ENCODE results near the gene APPBP2. TPM values are rescaled to one million over a fixed set of nuclear protein-coding genes. Genes with fewer than 3 reads are reported as not detected.
"Not testable (repeated sequence)": the region's sequence is repeated elsewhere in the genome, so short reads cannot be mapped to it uniquely, and the experiment has no call there.

Gene APPBP2
- total RNA-seq, 1 experiment from 2014 or later: 32.5 TPM

- Histone ChIP-seq H3K9me3 (ENCODE audit: insufficient read depth, low read depth) (no peaks in the 10 kb centered on the region), H3K36me3 (ENCODE audit: low read depth) (no peaks in the 10 kb centered on the region), H3K79me2 (ENCODE audit: low read depth) (no peaks in the 10 kb centered on the region), H3F3A (ENCODE audit: insufficient read depth, low read depth) (no peaks in the 10 kb centered on the region), H4K20me1 (ENCODE audit: insufficient read depth) (no peaks in the 10 kb centered on the region), H3K4me3 (peak within 1 kb of the TSS; percentile 30; the same call in 1 of the 2 replicates), H3K27ac (no peak within 1 kb of the TSS), H3K4me1 (replicated peaks; ENCODE audit: insufficient read depth) (no peaks in the 10 kb centered on the region; the same call in 1 of the 2 replicates), H3K27me3 (ENCODE audit: insufficient read depth, low read depth) (no peaks in the 10 kb centered on the region), H2AFZ (peak within 1 kb of the TSS; percentile 33; the same call in 1 of the 2 replicates), H3K9me2 (ENCODE audit: insufficient read depth) (no peaks in the 10 kb centered on the region), H3K4me2 (peak within 1 kb of the TSS; percentile 57)
- ChIA-PET CTCF (no interaction called here), POLR2A (ENCODE audit: unreplicated experiment) (no interaction called here)
- BruUV-seq (replicated peaks): no TSS peak
- no peak for DNase-seq
- intact Hi-C loops (cut with micrococcal nuclease; ENCODE audit: unreplicated experiment): no loop called here
- TF ChIP-seq, protein P1, sequence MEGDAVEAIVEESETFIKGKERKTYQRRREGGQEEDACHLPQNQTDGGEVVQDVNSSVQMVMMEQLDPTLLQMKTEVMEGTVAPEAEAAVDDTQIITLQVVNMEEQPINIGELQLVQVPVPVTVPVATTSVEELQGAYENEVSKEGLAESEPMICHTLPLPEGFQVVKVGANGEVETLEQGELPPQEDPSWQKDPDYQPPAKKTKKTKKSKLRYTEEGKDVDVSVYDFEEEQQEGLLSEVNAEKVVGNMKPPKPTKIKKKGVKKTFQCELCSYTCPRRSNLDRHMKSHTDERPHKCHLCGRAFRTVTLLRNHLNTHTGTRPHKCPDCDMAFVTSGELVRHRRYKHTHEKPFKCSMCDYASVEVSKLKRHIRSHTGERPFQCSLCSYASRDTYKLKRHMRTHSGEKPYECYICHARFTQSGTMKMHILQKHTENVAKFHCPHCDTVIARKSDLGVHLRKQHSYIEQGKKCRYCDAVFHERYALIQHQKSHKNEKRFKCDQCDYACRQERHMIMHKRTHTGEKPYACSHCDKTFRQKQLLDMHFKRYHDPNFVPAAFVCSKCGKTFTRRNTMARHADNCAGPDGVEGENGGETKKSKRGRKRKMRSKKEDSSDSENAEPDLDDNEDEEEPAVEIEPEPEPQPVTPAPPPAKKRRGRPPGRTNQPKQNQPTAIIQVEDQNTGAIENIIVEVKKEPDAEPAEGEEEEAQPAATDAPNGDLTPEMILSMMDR (conservative IDR thresholded peaks at IDR 0.05): no peak
- TF ChIP-seq EZH2 (IDR thresholded peaks at IDR 0.05; ENCODE audit: low read depth): no peak
Measured at GRCh38 chr17:60422162-60422665, 103.8 kb downstream of the APPBP2 start, which contains the start of gene CHCT1. Gene CHCT1, plus strand, starts transcription at chr17:60422489. Its CDS starts 104 bp downstream, at chr17:60422593.

GRCh38 chr17:60421273-60422161 lies 104.5 kb downstream of the APPBP2 start:
- Histone ChIP-seq H3K9me3 (ENCODE audit: insufficient read depth, low read depth) (no peaks in the 10 kb centered on the region), H3K9me2 (ENCODE audit: insufficient read depth) (no peaks in the 10 kb centered on the region), H3K79me2 (ENCODE audit: low read depth) (no peaks in the 10 kb centered on the region), H3K4me2 (peak overlapping the region; percentile 57), H3K4me3 (peak overlapping the region; percentile 30; the same call in 1 of the 2 replicates), H3K27me3 (ENCODE audit: insufficient read depth, low read depth) (no peaks in the 10 kb centered on the region), H3K36me3 (ENCODE audit: low read depth) (no peaks in the 10 kb centered on the region), H3K4me1 (replicated peaks; ENCODE audit: insufficient read depth) (no peaks in the 10 kb centered on the region; the same call in 1 of the 2 replicates), H2AFZ (peak overlapping the region; percentile 33; the same call in 1 of the 2 replicates), H3K27ac (no peak overlapping the region), H3F3A (ENCODE audit: insufficient read depth, low read depth) (no peaks in the 10 kb centered on the region), H4K20me1 (ENCODE audit: insufficient read depth) (no peaks in the 10 kb centered on the region)
- CTCF ChIA-PET: no interaction called here
- peak in 1 of 2 experiments; percentile 52 for DNase-seq
- POLR2A ChIA-PET (ENCODE audit: unreplicated experiment): no interaction called here
- no TSS peak for BruUV-seq (replicated peaks)
- TF ChIP-seq, protein P1 (conservative IDR thresholded peaks at IDR 0.05): peak; percentile 64
- TF ChIP-seq EZH2 (IDR thresholded peaks at IDR 0.05; ENCODE audit: low read depth): no peak
- intact Hi-C loops (cut with micrococcal nuclease; ENCODE audit: unreplicated experiment): loop anchor here (1.0 kb wide), 1 partner anchor 217 kb away; no protein-coding TSS in a partner anchor

DNA sequence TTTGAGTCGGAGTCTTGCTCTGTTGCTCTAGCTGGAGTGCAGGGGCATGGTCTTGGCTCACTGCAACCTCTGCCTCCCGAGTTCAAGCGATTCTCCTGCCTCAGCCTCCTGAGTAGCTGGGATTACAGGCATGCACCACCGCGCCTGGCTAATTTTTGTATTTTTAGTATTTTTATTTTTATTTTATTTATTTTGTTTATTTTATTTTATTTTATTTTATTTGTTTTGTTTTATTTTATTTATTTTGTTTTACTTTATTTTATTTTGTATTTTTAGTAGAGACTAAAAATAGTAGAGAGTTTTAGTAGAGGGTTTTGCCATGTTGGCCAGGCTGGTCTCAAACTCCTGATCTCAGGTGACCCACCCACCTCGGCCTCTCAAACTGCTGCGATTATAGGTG lies 106.2 kb downstream of the APPBP2 start:
- H3K9me2 ChIP-seq (ENCODE audit: insufficient read depth); H3K4me2 ChIP-seq; H3K79me2 ChIP-seq (ENCODE audit: low read depth); H3K36me3 ChIP-seq (ENCODE audit: low read depth); H4K20me1 ChIP-seq (ENCODE audit: insufficient read depth); DNase-seq; H3K27ac ChIP-seq; POLR2A ChIA-PET (ENCODE audit: unreplicated experiment); BruUV-seq (replicated peaks); H3K9me3 ChIP-seq (ENCODE audit: insufficient read depth, low read depth); H3K4me3 ChIP-seq; H3K4me1 ChIP-seq (replicated peaks; ENCODE audit: insufficient read depth); H3K27me3 ChIP-seq (ENCODE audit: insufficient read depth, low read depth); intact Hi-C loops (cut with micrococcal nuclease; ENCODE audit: unreplicated experiment); H3F3A ChIP-seq (ENCODE audit: insufficient read depth, low read depth); H2AFZ ChIP-seq: not testable (repeated sequence)
- CTCF ChIA-PET: interaction anchor here (0.7 kb wide), 1 partner anchor 175 kb away, joined by 3 read pairs; no protein-coding TSS in a partner anchor

GRCh38 chr17:60419003-60419402 lies 107.0 kb downstream of the APPBP2 start:
- H3K27me3 ChIP-seq (ENCODE audit: insufficient read depth, low read depth); BruUV-seq (replicated peaks); CTCF ChIA-PET; H3K27ac ChIP-seq; H3F3A ChIP-seq (ENCODE audit: insufficient read depth, low read depth); H3K4me2 ChIP-seq; H3K4me3 ChIP-seq; intact Hi-C loops (cut with micrococcal nuclease; ENCODE audit: unreplicated experiment); H4K20me1 ChIP-seq (ENCODE audit: insufficient read depth); H3K36me3 ChIP-seq (ENCODE audit: low read depth); H3K9me3 ChIP-seq (ENCODE audit: insufficient read depth, low read depth); H3K4me1 ChIP-seq (replicated peaks; ENCODE audit: insufficient read depth); H3K79me2 ChIP-seq (ENCODE audit: low read depth); H2AFZ ChIP-seq; H3K9me2 ChIP-seq (ENCODE audit: insufficient read depth); DNase-seq: not testable (repeated sequence)
- POLR2A ChIA-PET (ENCODE audit: unreplicated experiment): interaction anchor here (0.6 kb wide), 1 partner anchor 330 kb away, joined by 7 read pairs; no protein-coding TSS in a partner anchor

All from PC-9 (cell line).